Measurements from ENCODE around the gene ZNF28. TPM values are rescaled to one million over a fixed set of nuclear protein-coding genes. Genes with fewer than 3 reads are reported as not detected.
"Not testable (repeated sequence)": the region's sequence is repeated elsewhere in the genome, so short reads cannot be mapped to it uniquely, and the experiment has no call there.

ZNF28 gene
- total RNA-seq (10 to 100 TPM in 2 of 5 donors, 1 to 10 TPM in 3; 3.2 to 78.6 (median 4.7) TPM), polyA plus RNA-seq (1 to 10 TPM; 2.3 to 5.2 (median 3.9) TPM)
- long read RNA-seq, donor 1, partial matches to known transcripts = 0 of 1 reads
- long read RNA-seq, donor 1, other reads (novel, unspliced or antisense) = 0 of 1 reads
- long read RNA-seq, donor 2 = 0 reads
- long read RNA-seq, donor 3, full-length matches to known transcripts = 1 of 1 reads
- long read RNA-seq, donor 3, partial matches to known transcripts = 0 of 1 reads
- long read RNA-seq, donor 3, other reads (novel, unspliced or antisense) = 0 of 1 reads
- long read RNA-seq, donor 4 = 0 reads
- long read RNA-seq, donor 5, partial matches to known transcripts = 0 of 3 reads
- long read RNA-seq, donor 5, other reads (novel, unspliced or antisense) = 0 of 3 reads
- long read RNA-seq, donor 6, full-length matches to known transcripts = 2 of 2 reads
- long read RNA-seq, donor 6, partial matches to known transcripts = 0 of 2 reads
- long read RNA-seq, donor 6, other reads (novel, unspliced or antisense) = 0 of 2 reads
- long read RNA-seq, donor 7, full-length matches to known transcripts = 1 of 1 reads
- long read RNA-seq, donor 7, partial matches to known transcripts = 0 of 1 reads
- long read RNA-seq, donor 7, other reads (novel, unspliced or antisense) = 0 of 1 reads
- long read RNA-seq, donor 8, full-length matches to known transcripts = 1 of 1 reads
- long read RNA-seq, donor 8, partial matches to known transcripts = 0 of 1 reads
- long read RNA-seq, donor 8, other reads (novel, unspliced or antisense) = 0 of 1 reads
- long read RNA-seq, donor 9, partial matches to known transcripts = 0 of 1 reads
- long read RNA-seq, donor 9, other reads (novel, unspliced or antisense) = 0 of 1 reads
- long read RNA-seq, donor 10 = 0 reads

- 2 to 4% (median 3%) methylated on average over 18 to 35 of the region's 44 CpGs for WGBS, 5 donors
- H3K4me1 ChIP-seq; intact Hi-C loops (cut with DNase I; ENCODE audit: low total_unique reads); H3K27me3 ChIP-seq; H3K9me3 ChIP-seq: not testable (repeated sequence)
- peak in 1 of 3 donors; percentile 34 for TF ChIP-seq POLR2AphosphoS5 (IDR thresholded peaks at IDR 0.05)
- Histone ChIP-seq H3K27ac (peak within 1 kb of the TSS; percentile 62 to 84 (median 76)), H3K4me3 (peak within 1 kb of the TSS; percentile 59 to 77 (median 66)), H3K36me3 (peaks cover 0 to 24% (median 20%) of the 10 kb centered on the region in 4 donors)
- DNase-seq = peak; percentile 76 to 80
These were observed at the start of gene ZNF28 for GRCh38 chr19:52821204-52821960. TSS of gene ZNF28 (minus strand) at chr19:52821633. CDS start at chr19:52817958, 3,675 bp downstream.

- intact Hi-C loops (cut with DNase I; ENCODE audit: low total_unique reads); H3K27ac ChIP-seq; H3K27me3 ChIP-seq; H3K4me1 ChIP-seq; H3K4me3 ChIP-seq; H3K36me3 ChIP-seq; DNase-seq: not testable (repeated sequence)
- peaks cover 0 to 20% (median 0%) of the 10 kb centered on the region in 4 donors for H3K9me3 ChIP-seq
- 88 to 98% (median 92%) methylated on average over 11 of the region's 11 CpGs for WGBS, 5 donors
These were observed 46.6 kb upstream of the ZNF28 start for GRCh38 chr19:52868031-52868430.

DNA sequence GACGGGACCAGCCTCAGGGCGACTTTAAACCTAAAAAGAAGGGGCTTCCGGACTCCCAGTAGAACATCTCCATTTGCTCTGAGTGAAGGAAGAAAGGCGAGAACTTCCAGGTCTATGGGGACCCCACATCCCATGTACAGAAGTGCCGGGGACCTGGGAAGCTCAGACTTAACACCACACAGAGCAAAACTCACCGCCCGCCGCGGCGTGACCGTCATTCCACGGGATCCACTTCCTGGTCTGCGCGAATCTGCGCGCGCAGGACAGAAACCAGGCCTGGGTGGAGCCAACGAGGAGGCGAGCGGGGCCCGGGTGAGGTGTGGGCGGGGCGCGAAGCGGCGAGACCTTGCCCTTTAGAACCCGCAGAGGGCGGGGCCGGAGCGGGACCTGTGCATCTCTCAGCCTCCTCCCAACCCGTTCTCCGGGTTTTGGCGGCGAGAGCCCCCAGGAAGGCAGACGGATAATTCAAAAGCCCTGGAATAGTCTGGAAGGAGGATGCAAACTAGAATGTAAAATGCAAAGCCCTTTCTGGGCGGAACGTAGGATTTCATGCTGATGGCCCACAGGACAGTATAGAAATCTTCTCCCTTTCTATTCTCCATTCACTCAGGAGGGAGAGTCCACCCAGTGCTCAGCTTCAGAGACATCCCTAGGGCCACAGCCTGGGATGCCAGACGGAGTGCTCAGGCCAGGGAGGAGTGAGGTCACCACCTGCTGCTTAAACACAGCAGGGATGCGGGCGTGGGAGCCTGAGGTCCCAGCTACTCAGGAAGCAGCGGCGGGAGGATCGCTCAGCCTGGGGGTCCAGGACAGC is 36.2 kb upstream of the ZNF28 start, which contains the start of gene ZNF468:
Gene ZNF468, minus strand, starts transcription at position 242 of the 814 bp plus-strand sequence. CDS start 3,347 bp downstream, outside the sequence.
- H3K9me3 ChIP-seq; H3K27me3 ChIP-seq; intact Hi-C loops (cut with DNase I; ENCODE audit: low total_unique reads): not testable (repeated sequence)
- peaks cover 0 to 18% (median 10%) of the 10 kb centered on the region in 4 donors for H3K4me1 ChIP-seq
- peak in 2 of 3 donors; percentile 82 to 93 for TF ChIP-seq POLR2AphosphoS5 (IDR thresholded peaks at IDR 0.05)
- H3K27ac ChIP-seq = peak within 1 kb of the TSS; percentile 50 to 84 (median 77)
- DNase-seq = peak; percentile 73 to 88
- 4 to 10% (median 5%) methylated on average over 28 to 42 of the region's 43 CpGs for WGBS, 5 donors
- peak within 1 kb of the TSS; percentile 61 to 69 (median 67) for H3K4me3 ChIP-seq
- peaks cover 16 to 20% (median 19%) of the 10 kb centered on the region in 4 donors for H3K36me3 ChIP-seq

GRCh38 chr19:52856540-52857377 is 35.3 kb upstream of the ZNF28 start:
- H3K27me3 ChIP-seq; H3K9me3 ChIP-seq; intact Hi-C loops (cut with DNase I; ENCODE audit: low total_unique reads): not testable (repeated sequence)
- peak overlapping the region; percentile 61 to 69 (median 67) for H3K4me3 ChIP-seq
- H3K4me1 ChIP-seq = peaks cover 0 to 18% (median 10%) of the 10 kb centered on the region in 4 donors
- peak in 1 of 2 donors; percentile 37 for DNase-seq
- 2 to 8% (median 4%) methylated on average over 20 to 30 of the region's 31 CpGs for WGBS, 5 donors
- peaks cover 23 to 28% (median 27%) of the 10 kb centered on the region in 4 donors for H3K36me3 ChIP-seq
- peak overlapping the region; percentile 34 to 84 (median 77) for H3K27ac ChIP-seq

DNA sequence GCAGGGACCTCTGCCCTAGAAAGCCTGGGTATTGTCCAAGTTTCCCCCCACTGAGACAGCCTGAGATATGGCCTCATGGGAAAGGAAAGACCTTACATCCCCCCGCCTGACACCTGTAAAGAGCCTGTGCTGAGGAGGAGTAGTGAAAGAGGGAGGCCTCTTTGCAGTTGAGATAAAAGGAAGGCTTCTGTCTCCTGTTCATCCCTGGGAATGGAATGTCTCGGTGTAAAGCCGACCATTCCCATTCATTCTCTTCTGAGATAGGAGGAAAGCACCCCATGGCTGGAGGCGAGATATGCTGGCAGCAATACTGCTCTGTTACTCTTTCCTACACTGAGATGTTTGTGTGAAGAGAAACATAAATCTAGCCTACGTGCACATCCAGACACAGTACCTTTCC is 25.9 kb upstream of the ZNF28 start:
- DNase-seq; H3K4me1 ChIP-seq; H3K27me3 ChIP-seq; H3K27ac ChIP-seq; H3K4me3 ChIP-seq; intact Hi-C loops (cut with DNase I; ENCODE audit: low total_unique reads): not testable (repeated sequence)
- Histone ChIP-seq H3K9me3 (peaks cover 14 to 65% (median 51%) of the 10 kb centered on the region in 4 donors), H3K36me3 (peaks cover 76 to 100% (median 98%) of the 10 kb centered on the region in 4 donors)
- 62 to 91% (median 77%) methylated on average over 5 of the region's 5 CpGs for WGBS, 5 donors

DNA sequence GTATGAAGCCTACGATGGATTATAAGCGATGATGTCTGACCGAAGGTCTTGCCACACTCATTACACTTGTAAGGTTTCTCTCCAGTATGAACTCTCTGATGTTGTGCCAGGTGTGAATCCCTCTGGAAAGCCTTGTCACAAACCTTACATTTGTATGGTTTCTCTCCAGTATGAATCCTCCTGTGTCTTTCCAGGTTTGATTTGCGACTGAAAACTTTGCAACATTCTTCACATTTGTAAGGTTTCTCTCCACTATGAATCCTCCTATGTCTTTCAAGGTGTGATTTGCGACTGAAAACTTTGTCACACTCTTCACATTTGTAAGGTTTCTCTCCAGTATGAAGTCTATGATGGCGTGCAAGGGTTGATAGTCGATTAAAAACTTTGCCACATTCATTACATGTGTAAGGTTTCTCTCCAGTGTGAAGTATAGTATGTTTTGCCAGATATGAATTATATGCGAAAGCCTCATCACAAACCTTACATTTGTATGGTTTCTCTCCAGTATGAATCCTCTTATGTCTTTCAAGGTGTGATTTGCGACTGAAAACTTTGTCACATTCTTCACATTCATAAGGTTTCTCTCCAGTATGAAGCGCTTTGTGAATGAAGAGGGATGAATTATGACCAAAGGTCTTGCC is 19.5 kb upstream of the ZNF28 start:
- H3K27me3 ChIP-seq; DNase-seq; H3K4me1 ChIP-seq; H3K4me3 ChIP-seq; intact Hi-C loops (cut with DNase I; ENCODE audit: low total_unique reads); H3K27ac ChIP-seq: not testable (repeated sequence)
- WGBS, 5 donors = 96 to 99% (median 98%) methylated on average over 10 of the region's 10 CpGs
- Histone ChIP-seq H3K36me3 (peaks cover 60 to 95% (median 79%) of the 10 kb centered on the region in 4 donors), H3K9me3 (peaks cover 51 to 100% (median 92%) of the 10 kb centered on the region in 4 donors)

GRCh38 chr19:52834289-52834688 is 12.9 kb upstream of the ZNF28 start:
- H3K27me3 ChIP-seq; intact Hi-C loops (cut with DNase I; ENCODE audit: low total_unique reads); DNase-seq; H3K27ac ChIP-seq; H3K4me1 ChIP-seq; H3K4me3 ChIP-seq: not testable (repeated sequence)
- WGBS, 5 donors = 65 to 86% (median 81%) methylated on average over 1 of the region's 1 CpG
- H3K9me3 ChIP-seq = peaks cover 13 to 79% (median 46%) of the 10 kb centered on the region in 4 donors
- H3K36me3 ChIP-seq = peaks cover 2 to 33% (median 13%) of the 10 kb centered on the region in 4 donors

DNA sequence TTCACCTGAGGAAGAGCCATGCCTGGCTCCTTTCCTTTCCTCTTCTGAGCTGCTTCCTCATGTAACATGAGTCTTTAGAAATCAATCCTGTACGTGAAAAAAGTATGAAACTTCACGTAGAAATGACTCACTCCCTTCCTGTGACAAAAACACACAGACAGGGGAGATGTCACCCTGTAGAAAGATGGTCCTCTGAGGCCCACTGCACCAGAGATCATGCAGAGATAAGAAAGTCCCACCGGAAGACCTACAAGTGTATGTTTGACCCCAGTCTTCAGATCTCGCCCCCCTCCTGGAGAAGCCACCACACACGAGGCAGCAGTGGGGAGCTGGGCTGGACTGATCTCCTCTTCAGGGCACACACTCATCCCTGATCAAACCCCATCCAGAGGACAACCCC is 12.1 kb upstream of the ZNF28 start:
- WGBS, 5 donors = 57 to 71% (median 64%) methylated on average over 5 of the region's 5 CpGs
- Histone ChIP-seq H3K36me3 (peaks cover 0 to 26% (median 6%) of the 10 kb centered on the region in 4 donors), H3K9me3 (peaks cover 11 to 71% (median 39%) of the 10 kb centered on the region in 4 donors)
- H3K27ac ChIP-seq; DNase-seq; H3K4me1 ChIP-seq; H3K27me3 ChIP-seq; H3K4me3 ChIP-seq; intact Hi-C loops (cut with DNase I; ENCODE audit: low total_unique reads): not testable (repeated sequence)

DNA sequence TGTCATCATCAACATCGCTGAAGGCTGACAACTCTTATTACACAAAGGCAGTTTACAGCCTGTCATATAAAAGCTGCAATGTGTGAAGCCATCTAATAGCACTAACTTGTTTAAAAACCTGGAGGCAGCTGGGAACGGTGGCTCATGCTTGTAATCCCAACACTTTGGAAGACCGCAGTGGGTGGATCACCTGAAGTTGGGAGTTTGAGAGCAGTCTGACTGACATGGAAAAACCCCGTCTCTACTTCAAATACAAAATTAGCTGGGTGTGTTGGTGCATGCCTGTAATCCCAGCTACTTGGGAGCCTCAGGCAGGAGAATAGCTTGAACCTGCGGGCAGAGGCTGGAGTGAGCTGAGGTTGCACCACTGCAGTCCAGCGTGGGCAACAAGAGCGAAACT is 8.4 kb upstream of the ZNF28 start:
- H3K27me3 ChIP-seq; H3K4me1 ChIP-seq; DNase-seq; H3K27ac ChIP-seq; H3K36me3 ChIP-seq; intact Hi-C loops (cut with DNase I; ENCODE audit: low total_unique reads); H3K4me3 ChIP-seq: not testable (repeated sequence)
- 68 to 97% (median 83%) methylated on average over 7 of the region's 7 CpGs for WGBS, 5 donors
- peaks cover 0 to 48% (median 19%) of the 10 kb centered on the region in 4 donors for H3K9me3 ChIP-seq

All from stomach (tissue), 19 donors.